ENCODE data around the gene FAM204A.

DNA sequence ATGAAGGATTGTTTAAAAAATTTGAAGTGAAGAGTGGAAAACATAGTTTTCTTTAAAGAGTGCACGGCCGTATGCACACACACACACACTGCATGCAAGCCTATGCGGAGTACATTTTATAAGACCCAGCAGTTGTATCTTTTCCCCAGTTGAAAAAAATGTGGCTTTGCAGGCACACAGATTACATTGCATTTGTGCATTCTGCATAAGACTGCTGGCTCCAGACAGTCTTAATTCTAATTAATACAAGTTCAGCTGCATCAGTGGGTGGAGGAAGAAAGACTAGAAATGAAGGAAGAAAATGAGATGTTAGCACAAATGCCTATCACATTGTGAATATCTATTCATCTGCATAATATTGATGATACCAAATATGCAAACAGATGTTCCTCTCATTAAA lies 79.6 kb downstream of the FAM204A start:
- TF ChIP-seq, protein P1, sequence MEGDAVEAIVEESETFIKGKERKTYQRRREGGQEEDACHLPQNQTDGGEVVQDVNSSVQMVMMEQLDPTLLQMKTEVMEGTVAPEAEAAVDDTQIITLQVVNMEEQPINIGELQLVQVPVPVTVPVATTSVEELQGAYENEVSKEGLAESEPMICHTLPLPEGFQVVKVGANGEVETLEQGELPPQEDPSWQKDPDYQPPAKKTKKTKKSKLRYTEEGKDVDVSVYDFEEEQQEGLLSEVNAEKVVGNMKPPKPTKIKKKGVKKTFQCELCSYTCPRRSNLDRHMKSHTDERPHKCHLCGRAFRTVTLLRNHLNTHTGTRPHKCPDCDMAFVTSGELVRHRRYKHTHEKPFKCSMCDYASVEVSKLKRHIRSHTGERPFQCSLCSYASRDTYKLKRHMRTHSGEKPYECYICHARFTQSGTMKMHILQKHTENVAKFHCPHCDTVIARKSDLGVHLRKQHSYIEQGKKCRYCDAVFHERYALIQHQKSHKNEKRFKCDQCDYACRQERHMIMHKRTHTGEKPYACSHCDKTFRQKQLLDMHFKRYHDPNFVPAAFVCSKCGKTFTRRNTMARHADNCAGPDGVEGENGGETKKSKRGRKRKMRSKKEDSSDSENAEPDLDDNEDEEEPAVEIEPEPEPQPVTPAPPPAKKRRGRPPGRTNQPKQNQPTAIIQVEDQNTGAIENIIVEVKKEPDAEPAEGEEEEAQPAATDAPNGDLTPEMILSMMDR (IDR thresholded peaks at IDR 0.05; ENCODE audit: poor library complexity), result no peak
- TF ChIP-seq EZH2 (IDR thresholded peaks at IDR 0.05; ENCODE audit: borderline replicate concordance), result no peak

All from hepatocyte (in vitro differentiated cells).